ENCODE data around the gene ATP6V1G2.

The ATP6V1G2 gene

DNA sequence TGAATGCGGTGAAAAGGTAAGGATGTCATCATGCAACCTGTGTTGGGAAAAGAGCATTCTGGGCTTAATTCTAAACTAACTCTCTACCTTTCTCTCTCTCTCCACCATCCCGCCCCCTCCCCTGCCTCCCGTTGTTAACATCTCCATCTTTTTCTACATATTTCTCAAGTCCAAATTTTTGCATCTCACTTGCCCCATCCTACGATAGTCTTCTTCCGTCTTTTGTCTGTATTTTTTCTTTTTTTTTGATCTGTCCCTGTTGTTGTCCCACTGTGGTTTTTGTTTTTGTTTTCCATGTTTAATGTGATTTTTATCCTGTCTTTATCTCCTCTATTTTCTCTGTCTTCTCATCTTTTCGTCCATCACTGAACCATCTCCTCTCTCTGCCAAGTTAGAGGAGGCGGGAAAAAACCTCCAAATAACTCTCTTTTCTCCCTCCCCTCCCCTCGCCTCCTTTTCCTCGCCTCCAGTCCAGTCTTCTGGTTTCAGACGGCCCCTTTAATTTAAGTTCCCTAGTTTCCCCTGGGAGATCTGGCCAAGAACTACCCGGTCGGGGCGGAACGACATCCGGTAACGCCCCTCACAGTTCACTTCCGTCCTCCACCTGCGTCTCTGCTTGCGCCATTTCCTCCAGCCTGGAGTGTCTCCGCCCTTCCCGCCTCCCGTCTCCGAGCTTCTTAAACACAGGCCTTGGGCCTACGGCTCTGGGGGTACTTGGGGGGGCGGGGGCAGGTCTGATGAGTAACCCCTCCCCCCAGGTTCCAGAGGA lies 734 bp upstream of the ATP6V1G2 start, which contains the start of gene NFKBIL1:
TSS of gene NFKBIL1 (plus strand) at position 651 of the 769 bp plus-strand sequence. CDS start at position 738, 87 bp downstream.
- Histone ChIP-seq H3K4ac (ENCODE audit: low read depth, low read length) (peak within 1 kb of the TSS; percentile 4), H2AK5ac (ENCODE audit: low read length) (no peak within 1 kb of the TSS), H3K4me1 (ENCODE audit: control insufficient read depth, low read depth, low read length) (no peaks in the 10 kb centered on the region)

DNA sequence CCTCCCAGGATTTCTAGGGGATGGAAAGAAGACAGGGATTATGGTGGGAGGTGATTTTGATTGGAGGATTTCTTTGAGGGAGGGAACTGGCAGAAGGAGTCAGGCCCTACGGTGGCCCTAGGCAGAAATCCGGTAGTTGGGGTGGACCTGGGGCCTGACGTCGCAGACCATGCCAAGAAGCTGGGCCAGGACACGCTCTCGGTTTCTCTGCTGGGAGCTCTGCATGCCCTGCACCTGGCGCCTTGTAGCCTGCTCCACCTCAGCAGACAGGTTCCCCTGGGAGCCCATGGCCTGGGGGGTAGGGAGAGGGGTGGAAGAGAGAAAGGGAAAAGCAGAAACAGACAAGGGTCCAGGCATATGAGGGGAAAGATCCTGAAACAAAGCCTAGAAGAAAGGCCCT lies 1.1 kb downstream of the ATP6V1G2 start:
- H3K27ac ChIP-seq (ENCODE audit: low read depth, low read length): no peak overlapping the region
- WGBS (ENCODE audit: extremely low coverage, insufficient coverage, low lambda C conversion rate): no CpG with 5 or more reads among the region's 7 CpGs
- H3K4me3 ChIP-seq (ENCODE audit: low read length): no peak overlapping the region
- H2BK120ac ChIP-seq (ENCODE audit: low read depth, low read length): no peak overlapping the region
- H3K79me1 ChIP-seq (ENCODE audit: low read length): peaks cover 7% of the 10 kb centered on the region
- H4K5ac ChIP-seq (ENCODE audit: low read length): no peak overlapping the region
- H3K4ac ChIP-seq (ENCODE audit: low read depth, low read length): no peak overlapping the region
- peaks cover 15% of the 10 kb centered on the region for H3K79me2 ChIP-seq (ENCODE audit: control insufficient read depth, insufficient read depth, low read length)
- no peaks in the 10 kb centered on the region for H3K4me1 ChIP-seq (ENCODE audit: control insufficient read depth, low read depth, low read length)
- no peak overlapping the region for H3K4me2 ChIP-seq (ENCODE audit: low read length)
- H3K36me3 ChIP-seq (ENCODE audit: control insufficient read depth, insufficient read depth, low read length): no peaks in the 10 kb centered on the region
- peak overlapping the region; percentile 73 for H3K56ac ChIP-seq (ENCODE audit: low read length)
- no peak overlapping the region for H3K23ac ChIP-seq (ENCODE audit: low read length)
- H3K9ac ChIP-seq (ENCODE audit: low read length): no peak overlapping the region
- H2AK5ac ChIP-seq (ENCODE audit: low read length): no peak overlapping the region
- DNase-seq: no peak
- no peak overlapping the region for H2BK5ac ChIP-seq (ENCODE audit: low read length)
- no peaks in the 10 kb centered on the region for H3K27me3 ChIP-seq (ENCODE audit: insufficient read depth, low read length, poor library complexity)
- H3K18ac ChIP-seq (ENCODE audit: low read length): no peak overlapping the region
- no peak overlapping the region for H2BK15ac ChIP-seq (replicated peaks; ENCODE audit: low read depth)
- H4K8ac ChIP-seq (ENCODE audit: low read depth, low read length): no peak overlapping the region

More for the DNA sequence above, 734 bp upstream of the ATP6V1G2 start, which contains the start of gene NFKBIL1:
- H4K5ac ChIP-seq (ENCODE audit: low read length): no peak within 1 kb of the TSS
- peak; percentile 98 for DNase-seq
- no peak within 1 kb of the TSS for H2BK5ac ChIP-seq (ENCODE audit: low read length)
- H3K23ac ChIP-seq (ENCODE audit: low read length): no peak within 1 kb of the TSS
- no peaks in the 10 kb centered on the region for H3K27me3 ChIP-seq (ENCODE audit: insufficient read depth, low read length, poor library complexity)
- H3K79me2 ChIP-seq (ENCODE audit: control insufficient read depth, insufficient read depth, low read length): no peaks in the 10 kb centered on the region
- H3K36me3 ChIP-seq (ENCODE audit: control insufficient read depth, insufficient read depth, low read length): no peaks in the 10 kb centered on the region
- H3K56ac ChIP-seq (ENCODE audit: low read length): peak within 1 kb of the TSS; percentile 78
- WGBS (ENCODE audit: extremely low coverage, insufficient coverage, low lambda C conversion rate): no CpG with 5 or more reads among the region's 25 CpGs
- no peak within 1 kb of the TSS for H2BK120ac ChIP-seq (ENCODE audit: low read depth, low read length)
- peak within 1 kb of the TSS; percentile 66 for H3K9ac ChIP-seq (ENCODE audit: low read length)
- no peak within 1 kb of the TSS for H2BK15ac ChIP-seq (replicated peaks; ENCODE audit: low read depth)
- H3K18ac ChIP-seq (ENCODE audit: low read length): no peak within 1 kb of the TSS
- H3K27ac ChIP-seq (ENCODE audit: low read depth, low read length): no peak within 1 kb of the TSS
- no peak within 1 kb of the TSS for H4K8ac ChIP-seq (ENCODE audit: low read depth, low read length)
- peaks cover 7% of the 10 kb centered on the region for H3K79me1 ChIP-seq (ENCODE audit: low read length)
- H3K4me2 ChIP-seq (ENCODE audit: low read length): peak within 1 kb of the TSS; percentile 87
- H3K4me3 ChIP-seq (ENCODE audit: low read length): peak within 1 kb of the TSS; percentile 49

DNA sequence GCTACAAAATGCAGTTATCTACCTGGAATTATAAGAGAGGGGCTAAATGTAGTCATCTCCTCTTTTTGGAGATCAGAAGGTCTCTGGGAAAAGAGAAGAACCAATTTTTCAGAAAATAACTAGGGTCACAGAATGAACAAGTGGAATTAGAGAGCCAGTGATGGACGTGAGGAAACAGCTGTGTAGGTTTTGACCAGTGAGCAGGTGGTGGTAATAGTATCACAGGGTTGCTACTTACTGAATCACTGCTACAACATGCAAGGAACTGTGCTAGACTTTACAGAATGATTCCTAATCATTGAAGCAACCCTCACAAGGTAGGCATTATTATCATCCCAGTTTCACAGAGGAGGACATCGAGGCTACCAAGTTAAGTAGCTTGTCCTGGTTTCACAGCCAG lies 1.7 kb downstream of the ATP6V1G2 start:
- no peak overlapping the region for H2BK15ac ChIP-seq (replicated peaks; ENCODE audit: low read depth)
- H3K4ac ChIP-seq (ENCODE audit: low read depth, low read length): no peak overlapping the region
- H3K36me3 ChIP-seq (ENCODE audit: control insufficient read depth, insufficient read depth, low read length): peaks cover 4% of the 10 kb centered on the region
- no peak overlapping the region for H2BK120ac ChIP-seq (ENCODE audit: low read depth, low read length)
- H3K4me3 ChIP-seq (ENCODE audit: low read length): no peak overlapping the region
- no peak overlapping the region for H2BK5ac ChIP-seq (ENCODE audit: low read length)
- no peak overlapping the region for H4K5ac ChIP-seq (ENCODE audit: low read length)
- H3K4me1 ChIP-seq (ENCODE audit: control insufficient read depth, low read depth, low read length): peaks cover under 1% of the 10 kb centered on the region
- H2AK5ac ChIP-seq (ENCODE audit: low read length): no peak overlapping the region
- WGBS (ENCODE audit: extremely low coverage, insufficient coverage, low lambda C conversion rate): no CpG with 5 or more reads among the region's 2 CpGs
- H3K79me1 ChIP-seq (ENCODE audit: low read length): peaks cover 7% of the 10 kb centered on the region
- no peak overlapping the region for H3K9ac ChIP-seq (ENCODE audit: low read length)
- DNase-seq: no peak
- H3K27me3 ChIP-seq (ENCODE audit: insufficient read depth, low read length, poor library complexity): no peaks in the 10 kb centered on the region
- H3K79me2 ChIP-seq (ENCODE audit: control insufficient read depth, insufficient read depth, low read length): peaks cover 21% of the 10 kb centered on the region
- no peak overlapping the region for H3K23ac ChIP-seq (ENCODE audit: low read length)
- no peak overlapping the region for H3K27ac ChIP-seq (ENCODE audit: low read depth, low read length)
- no peak overlapping the region for H3K4me2 ChIP-seq (ENCODE audit: low read length)
- no peak overlapping the region for H4K8ac ChIP-seq (ENCODE audit: low read depth, low read length)
- H3K56ac ChIP-seq (ENCODE audit: low read length): no peak overlapping the region
- no peak overlapping the region for H3K18ac ChIP-seq (ENCODE audit: low read length)

DNA sequence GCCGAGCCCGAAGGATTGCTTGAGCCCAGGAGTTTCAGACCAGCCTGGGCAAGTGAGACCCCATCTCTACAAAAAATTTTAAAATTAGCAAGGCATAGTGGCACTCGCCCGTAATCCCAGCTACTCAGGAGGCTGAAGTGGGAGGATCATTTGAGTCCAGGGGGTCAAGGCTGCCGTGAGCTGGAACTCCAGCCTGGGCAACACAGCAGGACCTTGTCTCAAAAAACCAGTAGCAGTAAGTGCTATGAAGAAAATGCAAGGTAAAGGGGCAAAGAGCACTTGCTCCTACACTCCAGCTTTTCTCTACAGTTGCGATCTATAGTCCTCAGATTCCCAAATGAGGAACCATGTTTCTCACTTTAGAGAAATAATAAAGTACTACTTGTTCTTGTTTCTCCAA lies 2.8 kb downstream of the ATP6V1G2 start:
- WGBS (ENCODE audit: extremely low coverage, insufficient coverage, low lambda C conversion rate): no CpG with 5 or more reads among the region's 6 CpGs
- Histone ChIP-seq H4K5ac (ENCODE audit: low read length) (no peak overlapping the region), H3K9ac (ENCODE audit: low read length) (no peak overlapping the region), H2BK120ac (ENCODE audit: low read depth, low read length) (no peak overlapping the region), H3K79me2 (ENCODE audit: control insufficient read depth, insufficient read depth, low read length) (peaks cover 31% of the 10 kb centered on the region), H3K4ac (ENCODE audit: low read depth, low read length) (no peak overlapping the region), H3K4me3 (ENCODE audit: low read length) (no peak overlapping the region), H2BK5ac (ENCODE audit: low read length) (no peak overlapping the region), H3K18ac (ENCODE audit: low read length) (no peak overlapping the region), H3K56ac (ENCODE audit: low read length) (no peak overlapping the region), H3K79me1 (ENCODE audit: low read length) (peaks cover 9% of the 10 kb centered on the region), H3K27me3 (ENCODE audit: insufficient read depth, low read length, poor library complexity) (no peaks in the 10 kb centered on the region), H3K27ac (ENCODE audit: low read depth, low read length) (no peak overlapping the region), H4K8ac (ENCODE audit: low read depth, low read length) (no peak overlapping the region), H3K4me1 (ENCODE audit: control insufficient read depth, low read depth, low read length) (peaks cover 5% of the 10 kb centered on the region), H2BK15ac (replicated peaks; ENCODE audit: low read depth) (no peak overlapping the region), H2AK5ac (ENCODE audit: low read length) (no peak overlapping the region), H3K36me3 (ENCODE audit: control insufficient read depth, insufficient read depth, low read length) (peaks cover 11% of the 10 kb centered on the region), H3K4me2 (ENCODE audit: low read length) (no peak overlapping the region), H3K23ac (ENCODE audit: low read length) (no peak overlapping the region)
- DNase-seq: no peak

DNA sequence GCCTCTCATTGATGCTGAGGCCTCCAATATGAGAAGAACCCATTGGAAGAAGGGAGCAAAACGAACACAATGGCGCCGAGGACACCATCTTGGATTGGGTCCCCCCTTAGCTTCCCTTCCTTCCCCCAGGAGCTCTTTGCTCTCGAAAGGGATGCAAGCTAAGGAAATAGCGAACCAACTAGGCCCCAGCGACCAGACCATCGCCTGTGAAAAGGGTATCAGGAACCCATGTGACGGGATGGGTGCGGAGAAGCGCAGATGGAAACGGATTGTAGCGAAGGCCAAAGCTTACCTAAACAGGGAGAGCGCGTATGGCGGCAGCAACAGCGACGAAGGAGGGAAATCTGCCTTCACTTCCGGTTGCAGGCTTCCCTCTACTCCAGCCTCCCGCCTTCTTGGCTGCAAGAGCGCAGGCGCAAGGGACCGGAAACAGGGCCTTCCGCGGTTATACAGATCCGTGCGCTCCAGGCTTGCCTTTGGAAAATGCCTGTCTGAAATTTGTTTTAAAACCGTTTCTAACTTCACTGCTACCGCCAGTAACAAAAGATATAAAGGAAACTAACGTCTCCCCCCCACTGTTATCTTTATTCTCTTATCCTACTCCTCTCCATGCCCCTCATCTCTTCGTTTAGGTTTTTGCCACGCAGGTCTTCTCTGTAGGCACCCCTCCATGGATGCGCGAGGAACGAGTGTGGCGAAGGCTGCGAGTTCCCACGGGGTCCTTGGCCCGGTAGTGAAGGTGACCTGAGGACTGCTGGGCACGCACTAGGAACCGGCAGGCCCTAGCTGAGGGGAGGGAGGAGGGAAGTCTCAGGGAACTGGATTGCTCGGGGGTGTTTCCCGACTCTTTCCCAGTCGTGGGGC lies 4.5 kb downstream of the ATP6V1G2 start, which contains the start of gene DDX39B:
TSS of gene DDX39B (minus strand) at position 346 of the 864 bp plus-strand sequence. CDS start 1,471 bp downstream, outside the sequence.
- no CpG with 5 or more reads among the region's 43 CpGs for WGBS (ENCODE audit: extremely low coverage, insufficient coverage, low lambda C conversion rate)
- H3K27me3 ChIP-seq (ENCODE audit: insufficient read depth, low read length, poor library complexity): no peaks in the 10 kb centered on the region

More for the DNA sequence above, 4.5 kb downstream of the ATP6V1G2 start, which contains the start of gene DDX39B:
- peak within 1 kb of the TSS; percentile 89 for H3K56ac ChIP-seq (ENCODE audit: low read length)
- peaks cover 42% of the 10 kb centered on the region for H3K79me2 ChIP-seq (ENCODE audit: control insufficient read depth, insufficient read depth, low read length)
- H3K4ac ChIP-seq (ENCODE audit: low read depth, low read length): peak within 1 kb of the TSS; percentile 74
- H3K9ac ChIP-seq (ENCODE audit: low read length): peak within 1 kb of the TSS; percentile 80
- peak within 1 kb of the TSS; percentile 16 for H4K8ac ChIP-seq (ENCODE audit: low read depth, low read length)
- peak within 1 kb of the TSS; percentile 79 for H3K27ac ChIP-seq (ENCODE audit: low read depth, low read length)
- H2BK5ac ChIP-seq (ENCODE audit: low read length): peak within 1 kb of the TSS; percentile 99
- peaks cover 6% of the 10 kb centered on the region for H3K79me1 ChIP-seq (ENCODE audit: low read length)
- peak within 1 kb of the TSS; percentile 25 for H2AK5ac ChIP-seq (ENCODE audit: low read length)
- no peak within 1 kb of the TSS for H3K23ac ChIP-seq (ENCODE audit: low read length)
- peak within 1 kb of the TSS; percentile 85 for H4K5ac ChIP-seq (ENCODE audit: low read length)
- peak within 1 kb of the TSS; percentile 47 for H2BK120ac ChIP-seq (ENCODE audit: low read depth, low read length)
- no peak within 1 kb of the TSS for H2BK15ac ChIP-seq (replicated peaks; ENCODE audit: low read depth)
- H3K4me1 ChIP-seq (ENCODE audit: control insufficient read depth, low read depth, low read length): peaks cover 5% of the 10 kb centered on the region
- peak within 1 kb of the TSS; percentile 88 for H3K18ac ChIP-seq (ENCODE audit: low read length)
- peak within 1 kb of the TSS; percentile 43 for H3K4me2 ChIP-seq (ENCODE audit: low read length)
- H3K4me3 ChIP-seq (ENCODE audit: low read length): peak within 1 kb of the TSS; percentile 75
- peak; percentile 99 for DNase-seq
- H3K36me3 ChIP-seq (ENCODE audit: control insufficient read depth, insufficient read depth, low read length): peaks cover 14% of the 10 kb centered on the region

Measured in mesendoderm (in vitro differentiated cells).